ENCODE measurements around the gene SLC25A19. TPM values are rescaled to one million over a fixed set of nuclear protein-coding genes. Genes with fewer than 3 reads are reported as not detected.

Gene SLC25A19
- total and polyA plus RNA-seq, 9 of the 15 experiments (the other 6 are each of a cell fraction or from before 2014, with no cell fraction given), result 33.4 to 76.6 (median 55.3) TPM

GRCh38 chr17:75265614-75266315 lies 23.5 kb downstream of the SLC25A19 start:
- Histone ChIP-seq H3K4me3 (no peak overlapping the region), H3K4me2 (ENCODE audit: insufficient read depth, low read length) (no peak overlapping the region), H3K9me3 (replicated peaks; ENCODE audit: control insufficient read depth, insufficient read depth, low read depth, low read length) (no peaks in the 10 kb centered on the region), H3K36me3 (ENCODE audit: control insufficient read depth, insufficient read depth, low read length) (peaks cover 46% of the 10 kb centered on the region; the same call in 2 of the 3 replicates), H2AFZ (ENCODE audit: low read depth, low read length) (no peak overlapping the region), H3K27me3 (ENCODE audit: control insufficient read depth in 2 of 2, insufficient read depth in 2 of 2, low read length in 2 of 2) (no peaks in the 10 kb centered on the region), H3K9ac (ENCODE audit: insufficient read depth in 1 of 2, low read depth in 2 of 2, low read length in 2 of 2) (peak overlapping the region in 1 of 2 experiments; percentile 64; a peak in 2 of 4 replicates), H4K20me1 (replicated peaks; ENCODE audit: control insufficient read depth, insufficient read depth, low read length) (no peaks in the 10 kb centered on the region), H3K4me1 (replicated peaks in 1 of 2; ENCODE audit: control insufficient read depth in 2 of 2, insufficient read depth in 2 of 2, low read length in 2 of 2) (peaks cover 23 to 42% of the 10 kb centered on the region in 2 experiments; a peak in 4 of 5 replicates), H3K27ac (ENCODE audit: extremely low read depth, low read depth, low read length) (no peak overlapping the region), H3K79me2 (ENCODE audit: control insufficient read depth, insufficient read depth, low read length) (peaks cover 41% of the 10 kb centered on the region), H3K9me1 (ENCODE audit: control insufficient read depth, insufficient read depth, low read length) (no peaks in the 10 kb centered on the region)
- TF ChIP-seq NR4A1 (CRISPR knock-in tag; IDR thresholded peaks at IDR 0.05), result no peak
- no peak for TF ChIP-seq NR4A1 (tag; IDR thresholded peaks at IDR 0.05)
- TF ChIP-seq POLR2G (IDR thresholded peaks at IDR 0.05; ENCODE audit: low read depth, low read length), result peak; percentile 42
- TF ChIP-seq SRSF3 (IDR thresholded peaks at IDR 0.05; ENCODE audit: insufficient read depth, low read length), result no peak
- peak; percentile 38; the same call in 1 of the 2 replicates for TF ChIP-seq RBFOX2 (IDR thresholded peaks at IDR 0.05; ENCODE audit: low read depth, low read length)
- no peak for TF ChIP-seq ZNF766 (CRISPR knock-in tag; conservative IDR thresholded peaks at IDR 0.05)
- TF ChIP-seq GTF2F1 (IDR thresholded peaks at IDR 0.05; ENCODE audit: low read depth, low read length), result no peak
- no peak for TF ChIP-seq CAMTA2 (CRISPR knock-in tag; conservative IDR thresholded peaks at IDR 0.05)
- ChIA-PET CTCF (ENCODE audit: low intra/inter-chr PET ratio) (no interaction called here), POLR2A (interaction anchor here (0.7 to 3.2 kb wide), 3 partner anchors 23 to 108 kb away, joined by 3 to 23 read pairs (median 3); partner anchors contain the start of gene SLC25A19)
- WGBS (ENCODE audit: insufficient coverage, low coverage, missing lambda C conversion rate), result 97% methylated on average over 17 of the region's 17 CpGs
- in situ Hi-C loops (cut with MboI) (loop anchor here (10.0 kb wide), 1 partner anchor 149 kb away; no protein-coding TSS in a partner anchor), intact Hi-C loops (cut with micrococcal nuclease) (no loop called here)
- DNase-seq (ENCODE audit: extremely low read depth in 1 of 4, low spot score in 3 of 4) (no peak), FAIRE-seq (no peak), ATAC-seq (no peak)
- BruUV-seq (replicated peaks), result no TSS peak
